Mesodermal cell (in vitro differentiated cells): ENCODE data around the gene DHRS13.
"Not testable (repeated sequence)": the region's sequence is repeated elsewhere in the genome, so short reads cannot be mapped to it uniquely, and the experiment has no call there.

Experiments used
- H3K27ac ChIP-seq: 2 replicates; pipeline ENCODE4 v1.7.0; 2013; ENCODE audit warnings: mild to moderate bottlenecking, low read depth, low read length, moderate library complexity; ENCODE audit not compliant: severe bottlenecking
- H3K36me3 ChIP-seq: 2 replicates; pipeline ENCODE4 v1.7.1; 2013; ENCODE audit warnings: mild to moderate bottlenecking, low read length, moderate library complexity; ENCODE audit not compliant: control insufficient read depth, insufficient read depth
- H3K4me1 ChIP-seq: one replicate; pipeline ENCODE4 v1.7.1; 2013; ENCODE audit warnings: mild to moderate bottlenecking, low read length; ENCODE audit not compliant: insufficient read depth, control insufficient read depth, poor library complexity, severe bottlenecking
- H3K4me3 ChIP-seq: 2 replicates; pipeline ENCODE4 v1.7.0; 2013; ENCODE audit warnings: low read length, control low read depth, mild to moderate bottlenecking; ENCODE audit not compliant: insufficient read depth, poor library complexity, severe bottlenecking; ENCODE audit errors: extremely low read depth
- H3K9me3 ChIP-seq: 2 replicates; pipeline ENCODE4 v1.7.1; 2013; ENCODE audit warnings: mild to moderate bottlenecking, low read length, moderate library complexity; ENCODE audit not compliant: control insufficient read depth
- WGBS, 2 experiments: methylation state at CpG; one replicate each; pipeline ENCODE4 v1.1.5; 2013; ENCODE audit warnings: missing lambda C conversion rate in 2 of 2; ENCODE audit not compliant: insufficient coverage in 2 of 2; 5-methylcytosine and 5-hydroxymethylcytosine counted together

The DHRS13 gene

GRCh38 chr17:28856028-28856574 is 46.8 kb downstream of the DHRS13 start:
- no peak overlapping the region for H3K27ac ChIP-seq
- WGBS, 2 experiments, result 96 to 100% methylated on average over 4 to 5 of the region's 5 CpGs
- H3K36me3 ChIP-seq, result peaks cover 44% of the 10 kb centered on the region
- H3K4me1 ChIP-seq, result peaks cover 8% of the 10 kb centered on the region
- H3K9me3 ChIP-seq, result no peaks in the 10 kb centered on the region
- H3K4me3 ChIP-seq, result no peak overlapping the region

- H3K4me1 ChIP-seq, result peaks cover 8% of the 10 kb centered on the region
- 15 to 19% methylated on average over 4 of the region's 5 CpGs for WGBS, 2 experiments
- H3K4me3 ChIP-seq, result peak overlapping the region; percentile 83
- peaks cover 39% of the 10 kb centered on the region for H3K36me3 ChIP-seq
- H3K9me3 ChIP-seq, result no peaks in the 10 kb centered on the region
- peak overlapping the region; percentile 43 for H3K27ac ChIP-seq
Measured at GRCh38 chr17:28855336-28855679, 47.6 kb downstream of the DHRS13 start.

- peak within 1 kb of the TSS; percentile 83 for H3K4me3 ChIP-seq
- H3K27ac ChIP-seq, result peak within 1 kb of the TSS; percentile 43
- WGBS, 2 experiments, result 2% methylated on average over 28 to 35 of the region's 42 CpGs
- H3K36me3 ChIP-seq, result peaks cover 35% of the 10 kb centered on the region
- H3K4me1 ChIP-seq, result peaks cover 8% of the 10 kb centered on the region
- H3K9me3 ChIP-seq, result no peaks in the 10 kb centered on the region
Measured at GRCh38 chr17:28854457-28855335, 48.2 kb downstream of the DHRS13 start, which contains the start of gene ERAL1. Gene ERAL1, plus strand, starts transcription at chr17:28855016. Its CDS starts 19 bp downstream, at chr17:28855035.

- 83 to 92% methylated on average over 1 to 2 of the region's 2 CpGs for WGBS, 2 experiments
- H3K9me3 ChIP-seq, result no peaks in the 10 kb centered on the region
- H3K27ac ChIP-seq, result no peak overlapping the region
- H3K36me3 ChIP-seq, result peaks cover 24% of the 10 kb centered on the region
- H3K4me1 ChIP-seq, result peaks cover 8% of the 10 kb centered on the region
- H3K4me3 ChIP-seq, result no peak overlapping the region
Measured at GRCh38 chr17:28853295-28853694, 49.6 kb downstream of the DHRS13 start.

GRCh38 chr17:28849281-28849680 is 53.6 kb downstream of the DHRS13 start:
- 83 to 87% methylated on average over 1 to 2 of the region's 5 CpGs for WGBS, 2 experiments
- Histone ChIP-seq H3K9me3 (no peaks in the 10 kb centered on the region), H3K27ac (no peak overlapping the region), H3K4me1 (peaks cover 1% of the 10 kb centered on the region), H3K4me3 (no peak overlapping the region), H3K36me3 (no peaks in the 10 kb centered on the region)

GRCh38 chr17:28848667-28849066 is 54.2 kb downstream of the DHRS13 start:
- H3K9me3 ChIP-seq, H3K36me3 ChIP-seq, H3K4me3 ChIP-seq, H3K4me1 ChIP-seq, H3K27ac ChIP-seq: not testable (repeated sequence)
- 83 to 89% methylated on average over 11 to 13 of the region's 15 CpGs for WGBS, 2 experiments
